ENCODE data around the gene NRF1.

- TF ChIP-seq CTCF (IDR thresholded peaks at IDR 0.05; ENCODE audit: low read length) (no peak), EZH2 (optimal IDR thresholded peaks at IDR 0.05; ENCODE audit: low read depth, low read length) (no peak)
These were observed 146.5 kb downstream of the NRF1 start for GRCh38 chr7:129757991-129758390.
